Measurements from ENCODE around the gene CMSS1.

The CMSS1 gene

GRCh38 chr3:99952306-99952705, 134.6 kb downstream of the CMSS1 start:
- intact Hi-C loops (cut with DNase I) = no loop called here
- no peak for DNase-seq

- DNase-seq = no peak
- intact Hi-C loops (cut with DNase I) = no loop called here
These were observed 135.9 kb downstream of the CMSS1 start for GRCh38 chr3:99953596-99953995.

- intact Hi-C loops (cut with DNase I) = no loop called here
These were observed 137.4 kb downstream of the CMSS1 start for GRCh38 chr3:99954914-99955644.

GRCh38 chr3:99955773-99956562, 138.3 kb downstream of the CMSS1 start:
- no peak for DNase-seq
- intact Hi-C loops (cut with DNase I) = no loop called here

More at GRCh38 chr3:99954914-99955644, 137.4 kb downstream of the CMSS1 start:
- DNase-seq = no peak

GRCh38 chr3:99957151-99957796, 139.6 kb downstream of the CMSS1 start:
- intact Hi-C loops (cut with DNase I) = no loop called here
- DNase-seq = no peak

GRCh38 chr3:99958222-99958912, 140.7 kb downstream of the CMSS1 start:
- intact Hi-C loops (cut with DNase I) = no loop called here
- DNase-seq = no peak

- no peak for DNase-seq
- intact Hi-C loops (cut with DNase I) = no loop called here
These were observed 142.6 kb downstream of the CMSS1 start for GRCh38 chr3:99960123-99960878.

- intact Hi-C loops (cut with DNase I) = no loop called here
- no peak for DNase-seq
These were observed 143.3 kb downstream of the CMSS1 start for GRCh38 chr3:99960941-99961340.

- DNase-seq = no peak
- intact Hi-C loops (cut with DNase I) = no loop called here
These were observed 144.3 kb downstream of the CMSS1 start for GRCh38 chr3:99961756-99962515.

GRCh38 chr3:99962703-99963102, 145.0 kb downstream of the CMSS1 start:
- intact Hi-C loops (cut with DNase I) = no loop called here
- no peak for DNase-seq

- DNase-seq = no peak
- intact Hi-C loops (cut with DNase I) = no loop called here
These were observed 147.4 kb downstream of the CMSS1 start for GRCh38 chr3:99965077-99965476.

- intact Hi-C loops (cut with DNase I) = no loop called here
- DNase-seq = no peak
These were observed 148.2 kb downstream of the CMSS1 start for GRCh38 chr3:99965681-99966408.

- no peak for DNase-seq
- intact Hi-C loops (cut with DNase I) = no loop called here
These were observed 149.2 kb downstream of the CMSS1 start for GRCh38 chr3:99966662-99967416.

GRCh38 chr3:99967796-99968195, 150.1 kb downstream of the CMSS1 start:
- intact Hi-C loops (cut with DNase I) = no loop called here
- DNase-seq = no peak

GRCh38 chr3:99969136-99969535, 151.5 kb downstream of the CMSS1 start:
- no peak for DNase-seq
- intact Hi-C loops (cut with DNase I) = no loop called here

- intact Hi-C loops (cut with DNase I) = no loop called here
These were observed 152.5 kb downstream of the CMSS1 start for GRCh38 chr3:99970198-99970597.

GRCh38 chr3:99971761-99972160, 154.1 kb downstream of the CMSS1 start:
- DNase-seq = no peak
- intact Hi-C loops (cut with DNase I) = no loop called here

More at GRCh38 chr3:99970198-99970597, 152.5 kb downstream of the CMSS1 start:
- DNase-seq = no peak

All from posterior cingulate gyrus (tissue), 11 donors.